OCI-M2 (cell line): ENCODE data around the gene IGFBP7.

Source experiments
- DNase-seq: peaks from one replicate; lab custom pipeline; 2025; ENCODE audit not compliant: unreplicated experiment; lab: John Stamatoyannopoulos, UW

Gene IGFBP7

DNA sequence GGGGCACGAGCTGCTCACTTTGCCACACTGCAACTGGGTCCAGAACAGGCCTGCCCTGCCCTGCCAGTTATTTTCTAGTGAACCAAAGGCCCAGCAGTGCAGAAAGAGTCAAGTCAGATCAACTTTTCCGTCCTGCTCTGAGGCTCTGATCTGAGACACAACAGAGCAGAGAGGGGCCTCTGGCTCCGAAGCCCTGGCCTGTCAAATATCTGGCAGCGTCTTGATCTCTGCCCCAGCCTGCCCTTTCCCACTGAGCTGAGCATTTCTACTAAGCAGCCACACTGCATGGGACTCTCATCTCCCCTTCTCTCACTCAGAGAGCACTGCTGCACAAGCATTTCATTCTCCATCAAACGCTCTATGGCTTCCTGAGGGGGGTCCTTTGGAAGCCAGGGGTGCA, 11.8 kb downstream of the IGFBP7 start:
- DNase-seq = no peak

DNA sequence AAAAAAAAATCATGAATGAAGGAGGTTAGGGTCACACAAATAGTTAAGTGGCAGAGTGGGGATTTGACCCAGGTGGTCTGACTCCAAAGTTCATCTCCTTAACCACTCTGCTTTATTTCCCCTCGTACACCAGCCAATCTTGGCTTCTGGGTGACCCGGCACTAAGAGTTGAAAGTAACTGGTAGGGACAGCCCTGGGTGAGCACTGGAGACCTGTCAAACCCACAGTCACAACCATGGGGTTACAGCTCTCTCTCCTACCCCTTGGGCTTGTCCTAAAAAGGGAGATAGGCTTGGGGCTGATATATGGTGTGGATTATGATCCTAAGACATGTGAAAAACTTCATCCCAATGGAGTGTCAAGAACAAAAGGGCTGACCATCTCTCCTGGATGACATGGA, 12.5 kb downstream of the IGFBP7 start:
- no peak for DNase-seq

DNA sequence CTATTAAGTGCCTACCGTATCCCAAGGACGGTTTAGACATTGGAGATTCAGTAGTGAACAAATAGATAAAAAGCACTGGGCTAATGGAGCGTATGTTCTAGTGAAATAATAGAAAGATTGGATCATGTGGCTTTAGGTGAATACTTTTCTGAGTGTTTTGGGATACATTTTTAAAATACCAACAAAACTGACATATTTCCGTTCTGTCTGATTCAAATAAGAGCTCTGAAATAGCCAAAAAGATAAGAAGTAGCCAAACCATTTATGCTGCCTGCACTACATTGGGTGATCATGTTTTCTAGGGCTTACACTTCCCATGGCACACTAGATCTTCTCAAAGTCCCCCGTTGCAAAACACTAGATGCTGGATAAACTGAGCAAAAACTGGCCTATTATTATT, 14.2 kb downstream of the IGFBP7 start:
- DNase-seq = no peak

DNA sequence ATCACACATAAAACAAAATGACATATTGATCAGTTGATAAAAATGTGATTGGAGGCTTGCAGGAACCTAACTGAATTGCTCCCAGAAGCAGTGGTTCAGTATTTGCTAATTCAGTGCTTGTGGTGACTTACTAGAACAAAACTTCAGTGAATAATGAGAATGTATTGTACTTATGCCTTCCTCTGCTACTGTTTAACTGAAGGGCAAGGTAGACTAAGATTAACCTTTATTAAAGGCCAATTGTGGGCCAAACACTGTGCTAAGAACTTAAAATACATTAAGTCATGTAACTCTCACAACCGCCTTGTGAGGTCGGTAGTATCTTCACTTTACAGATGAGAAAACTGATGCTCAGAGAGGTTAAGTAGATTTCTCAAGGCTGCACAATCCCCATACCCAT, 14.9 kb downstream of the IGFBP7 start:
- DNase-seq = no peak

DNA sequence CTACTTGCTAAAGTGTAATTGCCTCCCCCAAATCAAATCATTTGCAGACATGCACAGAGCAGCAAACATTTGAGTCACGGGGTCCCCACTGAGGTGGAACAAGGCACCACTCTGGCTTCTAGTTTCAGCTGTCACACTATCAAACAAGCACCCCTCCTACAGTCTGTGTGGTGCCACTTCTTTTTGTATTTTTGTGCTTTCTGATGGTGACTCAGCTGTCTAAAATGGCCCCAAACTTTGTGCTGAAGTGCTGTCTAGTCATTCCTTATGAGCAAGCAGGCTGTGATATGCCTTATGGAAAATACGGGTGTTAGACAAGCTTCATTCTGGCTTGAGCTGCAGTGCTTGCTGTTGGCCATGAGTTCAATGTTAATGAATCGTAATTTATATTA, 15.4 kb downstream of the IGFBP7 start:
- no peak for DNase-seq

DNA sequence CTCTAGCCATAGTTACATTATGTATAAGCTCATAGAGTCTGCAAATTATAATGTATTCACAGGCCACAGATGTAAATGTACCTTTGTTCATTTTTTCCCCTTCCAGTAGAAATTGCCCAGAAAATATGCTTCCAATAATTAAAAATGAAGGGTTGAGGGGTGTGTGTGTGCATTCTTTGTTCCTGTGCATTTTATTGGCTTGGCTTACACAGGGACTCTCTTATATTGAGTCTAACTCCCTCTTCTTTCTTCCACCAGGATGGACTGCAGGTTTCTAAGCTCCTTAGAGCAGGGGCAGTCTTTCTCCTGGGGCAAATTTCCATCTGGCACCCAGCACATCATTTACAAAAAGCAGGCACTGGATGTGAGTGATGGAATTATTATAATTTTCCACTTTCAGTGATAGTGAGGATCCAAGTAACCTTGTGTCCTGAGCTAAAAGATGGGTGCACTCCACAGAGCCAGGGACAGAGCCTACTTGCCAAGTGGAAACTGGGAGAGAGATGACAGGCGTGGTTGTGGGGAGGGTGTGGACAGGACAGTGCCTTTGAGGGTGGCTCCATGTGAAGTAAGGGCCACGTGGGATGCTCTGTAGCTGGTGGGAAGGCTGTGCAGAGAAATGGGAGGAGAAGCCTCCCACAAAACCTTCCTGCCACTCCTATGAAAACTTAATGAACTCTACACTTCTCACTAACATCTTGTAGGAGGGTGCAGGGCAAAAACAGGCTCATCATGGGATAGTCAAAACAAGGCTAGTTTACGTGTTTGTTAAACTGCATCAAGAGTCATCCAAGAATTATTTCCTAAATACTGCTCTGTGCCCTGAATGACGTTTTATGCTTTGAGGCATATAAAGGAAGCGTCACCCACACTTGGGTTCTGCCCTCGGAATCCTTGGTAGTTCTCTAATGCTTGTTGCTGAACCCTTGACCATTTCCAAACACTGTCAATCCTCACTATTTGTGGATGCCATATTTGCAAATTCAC, 16.0 kb downstream of the IGFBP7 start:
- no peak for DNase-seq

DNA sequence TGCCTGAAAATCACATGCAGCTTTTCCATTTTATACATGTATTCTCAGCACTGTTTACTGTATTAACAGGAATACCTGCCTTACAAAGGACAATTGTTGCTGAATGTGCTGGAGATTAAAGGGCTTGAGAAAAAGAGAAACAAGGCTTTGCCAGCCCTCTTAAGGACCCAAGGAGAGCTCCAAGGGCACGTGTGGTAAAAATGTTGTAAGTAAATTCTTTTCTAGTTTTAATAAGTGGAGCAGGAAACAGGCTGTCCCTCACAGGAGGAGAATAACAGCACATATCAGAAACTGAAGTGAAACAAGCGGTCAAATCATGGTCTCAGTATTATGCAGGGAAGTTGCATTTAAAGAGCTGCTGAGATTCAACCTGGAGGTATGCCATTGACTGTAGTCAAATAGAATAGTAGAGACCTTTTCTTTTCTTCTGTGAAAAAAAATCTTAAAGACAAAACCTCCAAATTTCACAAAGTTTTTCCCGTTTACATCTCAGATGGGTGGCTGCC, 18.5 kb downstream of the IGFBP7 start:
- no peak for DNase-seq

DNA sequence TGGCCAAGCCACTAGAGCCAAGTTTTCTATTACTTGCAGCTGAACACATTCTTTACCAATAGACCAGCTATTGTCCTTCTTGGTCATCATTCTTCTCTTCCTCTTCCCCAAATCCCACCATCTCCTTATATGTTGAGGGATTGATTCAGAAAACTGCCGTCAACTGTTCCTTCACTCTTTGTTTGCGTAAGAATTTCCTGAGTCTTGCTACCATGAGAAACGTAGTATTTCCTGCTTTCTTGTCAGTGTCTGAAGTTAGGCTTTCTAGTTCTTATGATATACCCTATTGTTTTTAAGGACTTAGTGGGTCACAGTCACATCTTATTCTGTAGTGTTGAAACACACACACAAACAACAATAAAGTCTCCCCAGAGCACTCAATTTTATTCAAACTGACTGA, 20.1 kb downstream of the IGFBP7 start:
- DNase-seq = no peak

DNA sequence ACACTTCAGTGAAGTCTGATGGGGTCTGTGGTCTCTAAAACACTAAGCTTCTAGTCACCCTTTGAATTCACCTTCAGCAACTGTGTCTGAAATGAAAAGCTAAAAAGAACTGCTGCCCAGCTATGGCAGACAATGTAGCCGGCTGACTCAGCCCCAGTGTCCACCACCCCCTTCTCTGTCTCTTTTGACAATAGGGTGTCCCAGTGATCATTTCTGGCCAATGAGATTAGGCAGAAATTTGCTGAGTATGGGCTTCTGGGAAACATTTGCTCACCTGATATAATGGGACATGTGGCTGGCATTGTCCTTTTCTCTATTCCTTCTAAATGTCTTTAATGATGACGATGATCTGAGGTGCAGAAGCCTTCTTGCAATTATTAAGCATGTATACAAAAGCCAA, 20.6 kb downstream of the IGFBP7 start:
- no peak for DNase-seq

DNA sequence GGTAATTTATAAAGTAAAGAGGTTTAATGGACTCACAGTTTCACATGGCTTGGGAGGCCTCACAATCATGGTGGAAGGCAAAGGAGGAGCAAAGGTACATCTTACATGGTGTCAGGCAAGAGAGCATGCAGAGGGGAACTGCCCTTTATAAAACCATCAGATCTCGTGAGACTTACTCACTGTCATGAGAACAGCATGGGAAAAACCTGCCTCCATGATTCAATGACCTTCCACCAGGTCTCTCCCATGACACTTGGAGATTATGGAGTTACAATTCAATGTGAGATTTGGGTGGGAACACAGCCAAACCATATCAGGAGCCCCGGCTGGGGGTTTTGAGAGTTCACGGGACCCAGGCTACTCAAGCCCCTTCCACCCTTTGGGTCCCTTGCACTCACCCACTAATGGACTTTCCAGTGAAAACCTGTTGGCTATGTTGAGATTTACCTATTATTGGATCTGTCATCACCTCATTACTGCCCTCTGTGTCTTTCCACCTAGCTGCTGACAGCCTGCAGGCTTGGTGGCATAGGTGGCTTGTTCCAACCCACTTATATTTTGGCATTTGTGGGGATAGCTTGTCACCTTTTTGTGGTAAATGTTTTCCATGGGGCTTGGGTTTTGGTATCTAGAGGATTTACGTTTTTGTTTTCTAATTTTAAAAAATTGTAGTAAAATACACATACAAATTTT, 24.0 kb downstream of the IGFBP7 start:
- no peak for DNase-seq

DNA sequence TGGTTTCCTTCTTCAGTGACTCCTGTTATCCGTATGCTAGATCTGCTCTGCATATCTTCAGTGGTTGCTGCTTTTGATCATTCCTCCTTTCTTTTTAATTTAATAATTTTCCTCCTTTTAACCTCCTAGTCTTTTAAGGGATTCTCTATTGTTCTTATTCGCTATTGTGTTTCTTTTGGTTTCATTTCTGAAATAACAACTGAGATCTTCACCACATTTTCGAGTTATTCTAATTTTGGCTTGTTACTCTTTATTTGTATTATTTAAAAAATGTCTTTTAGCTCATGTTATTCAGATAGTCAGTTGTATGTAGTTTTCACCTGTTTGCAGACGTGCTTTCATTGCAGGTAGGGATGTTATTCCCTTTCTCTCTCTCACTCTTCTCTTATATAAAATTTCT, 24.9 kb downstream of the IGFBP7 start:
- no peak for DNase-seq

DNA sequence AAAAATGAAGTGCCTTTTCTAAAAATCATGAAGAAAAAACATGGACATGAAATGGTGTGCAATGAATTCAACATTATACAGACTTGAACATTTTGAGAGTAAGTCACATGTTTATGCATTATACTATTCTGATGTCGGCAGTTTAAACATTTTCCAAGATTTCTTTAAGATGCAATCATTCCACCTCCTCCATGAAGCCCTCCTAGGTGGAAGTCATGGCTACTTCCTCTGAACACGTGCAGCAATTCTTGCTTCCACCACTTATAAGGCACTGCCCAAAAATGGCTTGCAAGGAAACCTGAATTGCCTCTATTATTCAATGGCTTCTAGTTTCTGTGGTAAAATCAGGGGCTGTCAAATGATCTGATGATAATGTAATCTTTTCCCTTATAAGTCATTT, 25.8 kb downstream of the IGFBP7 start:
- DNase-seq = no peak

DNA sequence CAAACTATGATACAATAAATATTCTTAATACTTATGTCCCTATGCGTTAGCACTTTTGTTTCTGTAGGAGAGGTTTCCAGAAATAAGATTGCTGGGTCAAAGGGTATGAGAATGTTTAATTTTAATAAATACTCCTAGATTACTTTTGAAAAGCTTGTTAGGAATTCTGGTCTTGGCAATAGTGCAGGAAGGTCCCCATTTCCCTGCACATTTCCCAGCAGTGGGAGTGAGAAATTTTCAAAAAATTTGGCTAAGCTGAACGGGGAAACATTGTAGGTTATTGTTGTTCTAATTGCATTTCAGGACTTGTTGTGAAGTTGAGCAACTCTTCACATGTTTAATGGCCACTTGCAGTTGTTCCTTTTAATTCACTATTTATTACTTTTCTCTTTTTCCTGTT, 27.1 kb downstream of the IGFBP7 start:
- DNase-seq = no peak

DNA sequence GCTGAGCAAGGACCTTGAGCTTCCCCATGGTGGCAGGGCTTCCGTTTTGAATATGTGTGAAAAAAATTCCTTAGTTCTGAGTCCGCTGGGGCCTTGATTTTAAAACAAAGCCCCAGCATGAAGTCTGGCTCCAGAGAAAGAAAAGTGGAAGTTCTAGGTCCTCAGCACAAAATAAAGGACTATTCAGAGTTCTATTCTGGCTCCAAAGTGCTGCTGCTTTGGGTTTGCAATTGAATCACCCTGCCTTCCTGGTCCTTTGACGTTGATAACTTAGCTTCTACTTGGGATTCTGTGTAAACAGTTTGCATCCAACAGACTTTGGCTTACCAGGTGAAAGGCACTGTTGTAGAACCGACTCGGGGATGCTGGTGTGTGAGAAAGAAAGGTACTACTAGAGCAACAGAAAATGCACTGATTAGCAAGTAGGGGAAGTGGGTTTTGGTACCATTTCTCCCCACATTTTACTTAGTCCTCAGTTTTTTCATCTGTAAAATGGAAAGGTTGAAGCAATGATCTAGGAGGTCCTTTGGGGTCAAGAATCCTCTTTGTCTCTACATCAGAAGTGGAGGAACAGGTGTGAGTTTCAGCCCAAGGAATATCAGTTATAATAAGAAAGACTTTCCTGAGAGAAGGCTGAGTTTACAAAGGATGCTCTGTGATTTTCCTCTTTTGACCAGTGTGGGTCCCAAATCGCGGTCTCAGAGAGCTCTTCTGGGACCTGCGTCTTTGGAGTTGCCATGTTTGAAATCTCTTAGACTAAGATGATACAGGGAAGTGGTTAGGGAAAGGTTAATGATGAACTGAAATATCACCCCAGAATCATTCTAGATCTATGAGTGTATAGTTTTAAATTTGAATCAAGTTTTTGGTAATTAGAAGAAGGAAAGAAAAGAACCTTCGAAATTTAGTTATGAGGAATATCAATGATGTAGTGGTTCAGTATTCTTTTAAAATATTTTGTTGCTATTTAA, 28.2 kb downstream of the IGFBP7 start:
- DNase-seq = no peak

DNA sequence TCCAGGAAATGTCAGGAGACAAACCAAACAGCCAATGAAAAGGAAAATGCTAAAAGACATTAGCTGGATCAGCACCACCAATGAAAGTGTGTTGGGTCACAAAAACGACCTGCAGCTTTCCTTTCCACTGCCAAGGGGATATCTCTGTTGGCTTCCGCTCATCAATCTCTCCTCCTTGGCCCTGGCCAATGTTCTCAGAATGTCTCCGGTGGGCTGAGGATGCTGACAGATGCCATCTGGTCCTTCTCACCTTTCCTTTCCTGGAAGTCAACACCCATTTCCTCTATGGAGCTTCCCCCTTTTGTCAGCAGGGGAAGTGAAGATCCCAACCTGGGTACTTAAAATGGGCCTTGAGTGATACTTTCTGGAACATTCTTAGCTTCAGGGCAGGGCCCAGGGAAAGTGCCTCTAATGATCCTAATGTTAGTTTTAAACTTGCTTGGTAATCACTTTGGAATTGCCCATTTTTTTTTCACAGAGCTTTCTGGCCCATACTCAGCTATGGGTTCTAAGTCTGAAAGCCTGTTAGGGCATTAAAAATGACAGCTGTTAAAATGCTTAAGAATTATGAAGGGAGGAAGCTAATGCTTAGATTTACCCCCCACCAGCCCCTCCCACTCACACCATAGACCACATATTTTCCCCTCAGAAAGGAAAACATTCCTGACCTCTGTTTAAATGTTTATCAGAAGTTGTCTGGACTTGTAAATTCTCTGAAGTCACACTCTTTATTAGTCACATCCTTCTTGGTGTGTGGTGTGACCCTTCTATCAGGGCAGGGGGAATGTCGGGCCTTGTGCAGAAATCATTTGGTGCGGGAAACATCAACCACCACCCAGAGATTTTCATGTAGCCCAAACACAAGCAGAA, 29.2 kb downstream of the IGFBP7 start:
- no peak for DNase-seq

DNA sequence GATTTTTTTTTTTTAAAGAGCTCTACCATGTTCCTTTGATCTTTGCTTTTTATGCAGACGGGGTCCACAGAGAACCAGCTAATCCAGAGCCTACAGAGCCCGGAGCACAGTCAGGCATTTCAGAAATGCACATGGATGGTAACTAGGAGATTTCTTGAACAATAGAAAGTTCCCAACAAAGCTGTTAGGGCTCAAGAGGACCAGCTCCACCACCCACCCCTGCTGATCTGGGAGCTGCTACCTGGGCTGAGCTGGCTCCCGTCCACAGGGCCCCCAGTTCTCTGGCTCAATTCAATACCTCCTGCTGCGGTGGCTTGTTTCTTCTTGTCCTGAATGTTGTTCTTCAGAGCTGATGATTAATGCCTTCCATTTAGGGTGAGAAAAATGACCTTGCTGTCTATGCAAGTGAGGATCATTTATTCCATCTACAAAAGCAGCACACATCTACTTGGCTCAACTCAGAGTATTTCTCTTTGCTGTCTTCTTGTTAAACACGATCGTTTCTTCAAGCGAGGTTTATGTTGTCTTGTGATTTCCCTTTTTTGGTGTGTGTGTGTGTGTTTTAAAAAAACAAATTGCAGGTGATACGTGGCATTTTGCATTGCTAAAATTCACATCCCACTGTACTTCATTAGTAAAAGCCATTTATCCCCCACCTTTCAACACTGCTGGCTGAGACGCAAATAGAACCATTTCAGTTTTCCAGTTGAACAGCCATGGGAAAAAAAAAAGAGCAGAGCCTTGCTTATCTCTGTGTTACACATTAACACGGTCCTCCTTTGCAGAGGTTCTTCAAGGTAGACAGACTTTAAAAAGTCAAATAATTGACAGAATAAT, 31.3 kb downstream of the IGFBP7 start:
- no peak for DNase-seq

DNA sequence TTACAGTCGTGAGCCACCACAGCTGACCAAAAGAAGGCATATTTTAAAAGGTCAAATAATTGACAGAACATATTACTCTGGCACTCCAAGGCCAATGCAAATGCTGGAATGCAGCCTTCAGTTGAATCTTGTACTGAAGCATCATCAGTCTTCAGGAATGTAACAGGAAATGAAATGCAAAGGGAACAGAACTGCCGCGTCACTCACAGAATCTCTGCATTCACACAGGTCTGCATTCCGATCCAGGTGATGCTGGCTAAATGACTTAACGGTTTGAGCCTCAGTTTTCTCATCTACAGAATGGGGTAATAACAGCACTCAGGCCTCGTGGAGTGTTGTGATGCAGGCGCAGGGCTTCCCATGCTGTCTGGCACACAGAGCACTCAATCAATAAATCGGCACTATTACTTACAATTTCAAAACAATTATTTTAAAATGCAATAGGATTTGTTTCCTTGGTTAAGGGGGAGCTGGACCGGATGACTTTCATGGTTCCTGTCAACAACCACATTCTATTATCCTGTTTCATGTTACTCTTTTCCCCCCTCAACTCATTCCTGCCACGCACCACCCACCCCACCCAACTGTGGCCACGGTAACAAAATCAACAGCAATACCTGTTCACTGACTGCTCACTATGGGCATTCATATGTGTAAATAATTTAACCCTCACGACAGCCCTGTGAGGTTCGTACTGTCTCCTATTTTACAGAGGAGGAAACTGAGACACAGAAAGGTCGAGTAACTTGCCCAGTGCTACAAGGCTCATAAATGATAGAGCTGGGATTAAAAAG, 32.4 kb downstream of the IGFBP7 start:
- DNase-seq = no peak

DNA sequence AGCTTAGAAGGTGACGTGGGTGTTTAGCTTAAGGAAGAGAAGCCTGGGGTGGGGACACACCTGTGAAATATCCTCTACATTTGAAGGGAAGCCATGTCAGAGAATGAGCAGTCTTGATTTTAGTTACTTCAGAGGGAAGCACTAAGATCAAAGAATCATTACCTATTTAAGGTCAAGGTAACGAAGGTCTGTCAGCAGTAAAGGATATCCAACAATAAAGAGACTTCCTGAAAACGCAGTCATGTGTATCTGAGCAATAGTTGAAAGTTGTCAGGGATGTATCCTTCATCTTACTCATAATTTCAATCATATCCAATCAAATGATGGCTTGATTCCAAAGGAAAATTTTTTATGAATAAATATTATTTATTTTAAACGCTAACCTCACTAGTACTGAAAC, 33.5 kb downstream of the IGFBP7 start:
- DNase-seq = no peak
